GM19043 (cell line): ENCODE measurements around the gene RFX2.

ENCODE experiments used
- ATAC-seq: cut with Tn5 transposase; IDR thresholded peaks from one replicate; pipeline ENCODE4 v1.9.1; 2021; ENCODE audit warnings: low read depth; ENCODE audit not compliant: unreplicated experiment

RFX2 gene

DNA sequence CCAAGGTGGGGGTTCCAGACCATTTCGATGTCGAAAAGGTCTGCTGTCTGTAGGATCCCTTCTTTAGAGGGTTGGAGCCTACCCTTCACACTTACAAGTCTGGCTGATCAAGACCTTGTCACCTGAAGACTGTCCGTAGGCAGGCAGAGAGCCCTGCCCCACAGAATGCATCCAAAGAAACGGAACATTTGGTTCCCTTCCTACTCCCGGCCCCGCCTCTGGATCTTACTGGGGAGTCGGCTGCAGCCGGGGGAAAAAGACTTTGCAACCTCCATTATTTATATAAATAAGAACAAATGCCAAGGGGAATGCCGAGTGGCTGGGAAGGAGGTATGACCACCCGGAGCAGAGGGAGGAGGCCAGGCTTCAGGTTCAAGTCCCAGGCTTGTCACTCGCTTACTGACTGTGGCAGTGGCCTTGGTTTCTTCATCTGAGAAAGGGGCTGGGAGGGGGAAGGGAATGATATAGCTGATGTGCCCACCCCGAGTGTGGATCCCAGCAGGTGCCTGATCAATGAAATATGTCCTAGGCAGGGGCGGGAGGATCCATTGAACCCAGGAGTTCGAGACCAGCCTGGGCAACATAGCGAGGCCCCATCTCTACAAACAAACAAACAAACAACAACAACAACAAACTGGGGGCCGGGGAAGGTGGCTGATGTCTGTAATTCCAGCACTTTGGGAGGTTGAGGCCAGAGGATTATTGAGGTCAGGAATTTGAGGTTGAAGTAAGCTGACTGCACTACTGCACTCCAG is 48.7 kb downstream of the RFX2 start:
- no peak for ATAC-seq

DNA sequence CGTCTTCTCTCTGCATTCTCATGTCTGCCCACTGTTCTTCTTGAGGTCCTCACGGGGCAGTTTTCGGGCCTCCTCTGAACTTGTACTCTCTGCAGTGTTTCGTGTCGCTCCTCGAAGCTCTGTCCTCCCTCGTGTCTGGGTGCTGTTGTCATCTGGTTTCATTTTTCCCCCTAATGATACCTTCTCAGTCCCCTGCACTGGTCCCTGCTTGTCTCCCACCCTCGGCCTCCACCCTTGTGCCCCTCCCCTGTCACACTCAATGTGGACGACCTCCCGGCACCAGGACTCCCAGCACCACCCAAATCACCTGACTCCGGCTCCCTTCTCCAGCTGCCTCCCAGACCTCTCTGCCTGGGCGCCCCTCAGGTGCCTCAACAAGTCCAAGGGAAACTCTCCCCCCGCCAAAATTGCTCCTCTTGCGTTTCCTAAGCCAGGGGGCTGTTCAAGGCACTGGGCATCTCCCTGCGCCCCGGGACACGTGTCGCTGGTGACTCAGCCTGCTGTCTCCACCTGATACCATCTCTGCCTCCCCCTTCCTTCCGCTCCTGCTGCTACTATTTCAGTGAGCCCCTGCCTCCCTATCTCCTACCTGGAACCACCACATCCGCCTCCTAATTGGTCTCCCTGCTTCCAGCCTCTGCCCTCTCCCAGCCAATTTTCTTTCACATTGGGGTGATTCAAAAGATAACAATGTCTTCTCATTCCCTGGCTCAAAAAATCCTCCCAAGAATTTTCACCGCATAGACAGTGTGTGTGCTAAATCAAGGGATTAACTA is 49.5 kb downstream of the RFX2 start:
- no peak for ATAC-seq

GRCh38 chr19:6059988-6060599 is 50.2 kb downstream of the RFX2 start:
- no peak for ATAC-seq

DNA sequence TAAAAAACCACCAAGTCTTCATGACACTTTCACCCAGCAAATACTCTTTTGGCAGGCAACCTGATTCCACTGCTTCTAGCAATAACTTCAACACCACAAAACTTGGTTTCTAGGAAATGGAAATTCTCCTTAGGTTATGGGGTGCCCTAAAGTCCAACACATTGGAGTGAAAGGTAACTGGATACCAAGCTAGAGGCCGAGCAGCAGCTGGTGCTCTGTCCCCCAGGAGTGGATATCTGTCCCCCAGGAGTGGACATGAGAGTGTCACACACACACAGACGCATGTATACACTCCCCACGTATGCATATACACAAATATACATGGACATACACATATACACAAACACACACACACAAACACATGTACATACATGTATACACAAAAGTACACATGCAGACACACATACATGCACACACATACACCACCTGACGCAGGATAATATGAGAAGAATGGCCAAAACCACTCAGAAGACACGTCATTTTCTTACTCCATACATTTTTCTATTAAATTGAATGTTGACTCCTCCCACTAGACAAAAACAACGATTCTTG is 50.8 kb downstream of the RFX2 start:
- ATAC-seq: no peak

DNA sequence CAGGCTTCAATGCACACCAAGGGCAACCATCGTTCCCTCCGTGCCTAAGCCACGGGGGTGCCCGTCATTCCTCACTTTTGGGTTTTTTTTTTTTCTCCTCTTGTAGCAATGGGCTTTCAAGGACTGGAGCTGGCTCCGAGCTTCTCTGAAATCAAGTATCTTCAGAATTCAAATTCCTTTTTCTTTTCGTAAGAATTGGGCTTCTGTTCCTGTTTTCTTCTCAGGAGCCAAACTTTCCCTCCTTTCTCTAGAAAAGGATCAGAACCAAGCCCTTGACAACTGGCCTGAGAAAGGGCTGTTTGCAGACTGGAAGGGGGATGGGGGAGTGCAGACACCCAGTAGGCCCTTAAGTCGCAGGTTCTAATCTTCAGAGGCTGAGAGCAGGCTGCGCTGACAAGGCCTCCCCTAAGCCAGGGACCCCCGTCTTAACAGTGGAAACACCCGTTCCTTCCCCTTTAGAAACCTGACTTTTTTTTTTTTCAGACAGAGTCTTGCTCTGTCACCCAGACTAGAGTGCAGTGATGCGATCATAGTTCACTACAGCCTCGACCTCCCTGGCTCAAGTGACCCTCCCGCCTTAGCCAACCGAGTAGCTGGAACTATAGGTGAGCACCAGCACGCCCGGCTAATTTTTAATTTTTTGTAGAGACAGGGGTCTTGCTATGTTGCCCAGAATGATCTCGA is 51.6 kb downstream of the RFX2 start:
- ATAC-seq: no peak

GRCh38 chr19:6057651-6058517 is 52.4 kb downstream of the RFX2 start:
- no peak for ATAC-seq

- ATAC-seq: no peak
These were observed 53.3 kb downstream of the RFX2 start for GRCh38 chr19:6056801-6057650.

- no peak for ATAC-seq
These were observed 54.0 kb downstream of the RFX2 start for GRCh38 chr19:6056282-6056741.

DNA sequence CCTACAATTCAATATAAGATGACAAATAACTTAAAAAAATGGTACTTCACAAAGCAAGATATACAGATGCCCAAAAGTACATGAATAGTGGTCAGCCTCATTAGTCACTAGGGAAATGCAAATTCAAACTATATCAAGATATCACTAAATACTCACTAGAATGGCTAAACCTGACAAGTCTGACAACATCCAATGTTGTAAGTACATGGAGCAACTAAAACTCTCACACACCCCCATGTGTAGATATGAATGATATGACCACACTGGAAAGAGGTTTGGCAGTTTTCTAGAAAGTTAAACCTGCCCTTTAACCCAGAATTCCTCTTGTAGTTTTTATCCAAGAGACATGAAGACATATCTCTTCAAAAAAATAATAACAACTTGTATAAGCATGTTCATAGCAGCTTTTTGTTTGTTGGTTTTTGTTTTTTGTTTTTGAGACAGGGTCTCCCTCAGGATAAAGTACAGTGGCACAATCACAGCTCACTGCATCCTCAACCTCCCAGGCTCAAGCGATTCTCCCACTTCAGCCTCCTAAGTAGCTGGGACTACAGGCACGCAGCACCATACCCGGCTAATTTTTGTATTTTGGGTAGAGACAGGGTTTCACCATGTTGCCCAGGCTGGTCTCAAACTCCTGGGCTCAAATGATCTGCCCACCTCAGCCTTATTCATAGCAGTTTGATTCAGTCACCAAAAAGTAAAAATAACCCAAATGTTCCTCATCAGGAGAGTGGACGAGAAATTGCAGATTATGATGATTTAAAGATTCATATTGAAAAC is 55.1 kb downstream of the RFX2 start:
- no peak for ATAC-seq

GRCh38 chr19:6048793-6049405 is 61.4 kb downstream of the RFX2 start:
- ATAC-seq: no peak

GRCh38 chr19:6048348-6048747 is 62.0 kb downstream of the RFX2 start:
- ATAC-seq: no peak

- no peak for ATAC-seq
These were observed 62.5 kb downstream of the RFX2 start for GRCh38 chr19:6047741-6048251.

- ATAC-seq: no peak
These were observed 63.0 kb downstream of the RFX2 start for GRCh38 chr19:6047256-6047655.

- no peak for ATAC-seq
These were observed 65.2 kb downstream of the RFX2 start for GRCh38 chr19:6045108-6045507.

- no peak for ATAC-seq
These were observed 66.1 kb downstream of the RFX2 start for GRCh38 chr19:6044056-6044805.

- ATAC-seq: no peak
These were observed 67.2 kb downstream of the RFX2 start for GRCh38 chr19:6042776-6043726.
